DMS53 treated with DMSO at 0.1 percent for 48 hours (cell line): ENCODE results near the gene CTSD.

Experiments used
- DNase-seq: peaks from one replicate; lab custom pipeline; 2025; ENCODE audit not compliant: unreplicated experiment; lab: John Stamatoyannopoulos, UW

Gene CTSD

GRCh38 chr11:1746511-1746931 lies 17.2 kb downstream of the CTSD start:
- no peak for DNase-seq

GRCh38 chr11:1745701-1746320 lies 17.9 kb downstream of the CTSD start:
- DNase-seq: no peak

- no peak for DNase-seq
Measured at GRCh38 chr11:1744891-1745700, 18.6 kb downstream of the CTSD start.

- no peak for DNase-seq
Measured at GRCh38 chr11:1744137-1744886, 19.4 kb downstream of the CTSD start.

- no peak for DNase-seq
Measured at GRCh38 chr11:1743585-1744136, 20.1 kb downstream of the CTSD start.

GRCh38 chr11:1742869-1743584 lies 20.7 kb downstream of the CTSD start:
- no peak for DNase-seq

DNA sequence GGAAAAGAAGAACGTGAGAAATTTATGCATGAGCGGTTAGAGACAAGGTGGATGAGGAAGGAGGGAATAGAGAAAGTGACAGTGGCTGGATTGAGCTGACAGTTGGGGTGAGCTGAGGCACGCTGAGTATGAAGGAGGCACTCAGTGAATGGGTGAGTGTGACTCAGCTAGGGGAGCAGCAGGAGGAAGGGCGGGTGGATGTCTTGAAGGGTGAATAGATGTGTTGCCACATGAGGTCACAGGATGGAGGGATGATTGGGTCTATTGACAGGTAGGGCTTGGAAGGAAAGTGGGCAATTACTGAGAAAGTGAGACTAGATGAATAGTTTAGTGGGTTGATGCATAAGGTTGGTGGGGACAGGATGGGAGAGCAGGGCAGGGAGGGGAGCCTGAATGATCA lies 21.4 kb downstream of the CTSD start:
- no peak for DNase-seq

- no peak for DNase-seq
Measured at GRCh38 chr11:1741741-1742140, 22.0 kb downstream of the CTSD start.

DNA sequence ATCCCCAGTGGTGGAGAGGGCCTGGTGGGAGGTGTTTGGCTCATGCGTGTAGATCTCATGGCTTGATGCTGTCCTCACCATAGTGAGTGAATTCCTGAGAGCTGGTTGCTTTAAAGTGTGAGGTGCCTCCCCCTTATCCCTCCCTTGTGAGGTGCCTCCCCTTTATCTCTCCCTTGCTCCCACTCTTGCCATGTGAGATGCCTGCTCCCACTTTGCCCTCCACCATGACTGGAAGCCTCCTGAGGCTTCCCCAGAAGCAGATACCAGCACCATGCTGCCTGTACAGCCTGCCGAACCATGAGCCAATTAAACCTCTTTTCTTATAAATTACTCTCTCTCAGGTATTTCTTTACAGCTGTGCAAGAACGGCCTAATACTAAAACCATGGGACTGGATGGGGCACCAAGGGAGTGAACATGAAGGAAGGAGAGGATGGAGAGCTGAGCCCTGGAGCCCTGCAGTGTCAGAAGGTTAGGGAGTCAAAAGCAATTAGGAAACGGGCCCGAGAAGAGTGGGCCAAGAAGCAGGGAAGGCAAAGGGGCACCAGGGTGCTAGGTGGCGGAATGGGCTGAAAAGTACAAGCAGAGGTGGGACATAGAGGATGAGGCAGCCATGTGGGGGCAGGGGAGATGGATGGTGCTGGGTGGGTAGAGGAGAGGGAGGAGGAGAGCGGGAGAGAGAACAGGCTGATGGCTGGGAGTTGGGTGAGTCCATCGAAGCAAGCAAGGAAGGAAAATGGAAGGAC lies 22.8 kb downstream of the CTSD start:
- DNase-seq: no peak

DNA sequence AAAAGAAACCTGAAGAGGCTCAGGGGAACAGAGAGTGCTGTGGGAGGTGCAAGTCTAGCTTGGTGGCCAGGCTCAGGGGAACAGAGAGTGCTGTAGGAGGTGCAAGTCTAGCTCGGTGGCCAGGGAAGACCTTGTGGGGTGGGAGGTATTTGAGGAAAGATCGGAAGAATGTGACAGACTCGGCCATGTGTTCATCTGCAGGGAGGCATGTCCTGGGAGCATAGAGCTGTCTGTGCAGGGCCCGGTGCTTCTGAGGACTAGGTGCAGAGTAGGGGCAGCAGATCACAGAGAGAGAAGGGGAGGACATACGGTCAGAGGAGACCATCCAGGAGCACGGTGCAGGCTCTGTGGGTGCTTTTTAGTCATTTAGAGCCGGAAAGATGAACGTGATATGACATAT lies 24.2 kb downstream of the CTSD start:
- DNase-seq: no peak

- DNase-seq: no peak
Measured at GRCh38 chr11:1738380-1738779, 25.3 kb downstream of the CTSD start.

- no peak for DNase-seq
Measured at GRCh38 chr11:1737080-1737757, 26.5 kb downstream of the CTSD start.

GRCh38 chr11:1736447-1736992 lies 27.2 kb downstream of the CTSD start:
- DNase-seq: no peak

DNA sequence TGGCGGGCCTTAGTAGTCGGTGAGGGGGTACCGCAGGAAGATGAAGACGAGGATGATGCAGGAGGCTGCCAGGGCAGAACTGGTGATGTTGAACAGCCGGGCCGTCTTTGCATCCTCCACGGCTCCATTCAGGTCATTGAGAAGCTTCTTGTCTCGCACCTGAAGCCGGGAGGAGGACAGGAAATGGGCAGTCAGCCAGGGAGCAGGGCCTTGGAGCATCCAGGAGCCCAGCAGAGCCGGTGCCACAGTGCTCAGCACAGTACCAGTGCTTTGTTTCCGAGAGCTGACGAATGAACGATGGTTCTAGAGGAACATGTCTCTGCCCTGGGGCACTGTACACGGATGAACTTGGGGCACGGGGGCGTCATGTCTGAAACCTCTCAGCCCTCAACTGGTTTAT lies 28.5 kb downstream of the CTSD start:
- no peak for DNase-seq

DNA sequence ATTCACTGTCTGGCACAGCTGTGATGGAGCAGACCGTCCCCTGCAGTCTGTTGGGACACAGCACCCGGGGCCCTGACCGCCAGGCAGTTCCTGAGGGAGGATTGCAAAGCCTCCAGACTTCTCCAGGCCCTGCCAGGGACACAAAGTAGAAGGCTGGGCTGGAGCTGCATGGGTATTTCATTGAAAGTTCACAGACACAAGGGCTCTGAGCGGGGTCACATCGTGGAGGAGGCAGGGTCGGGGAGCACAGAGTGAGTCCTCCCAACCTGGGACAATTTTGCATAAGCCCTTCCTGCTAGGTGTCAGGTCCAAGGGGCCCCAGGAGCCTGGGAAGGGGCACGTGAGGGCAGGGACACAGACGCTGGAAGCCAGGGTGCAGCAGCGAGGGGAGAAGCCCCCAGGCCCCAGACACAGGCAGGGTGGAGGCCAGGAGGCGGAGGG lies 29.1 kb downstream of the CTSD start:
- DNase-seq: no peak

DNA sequence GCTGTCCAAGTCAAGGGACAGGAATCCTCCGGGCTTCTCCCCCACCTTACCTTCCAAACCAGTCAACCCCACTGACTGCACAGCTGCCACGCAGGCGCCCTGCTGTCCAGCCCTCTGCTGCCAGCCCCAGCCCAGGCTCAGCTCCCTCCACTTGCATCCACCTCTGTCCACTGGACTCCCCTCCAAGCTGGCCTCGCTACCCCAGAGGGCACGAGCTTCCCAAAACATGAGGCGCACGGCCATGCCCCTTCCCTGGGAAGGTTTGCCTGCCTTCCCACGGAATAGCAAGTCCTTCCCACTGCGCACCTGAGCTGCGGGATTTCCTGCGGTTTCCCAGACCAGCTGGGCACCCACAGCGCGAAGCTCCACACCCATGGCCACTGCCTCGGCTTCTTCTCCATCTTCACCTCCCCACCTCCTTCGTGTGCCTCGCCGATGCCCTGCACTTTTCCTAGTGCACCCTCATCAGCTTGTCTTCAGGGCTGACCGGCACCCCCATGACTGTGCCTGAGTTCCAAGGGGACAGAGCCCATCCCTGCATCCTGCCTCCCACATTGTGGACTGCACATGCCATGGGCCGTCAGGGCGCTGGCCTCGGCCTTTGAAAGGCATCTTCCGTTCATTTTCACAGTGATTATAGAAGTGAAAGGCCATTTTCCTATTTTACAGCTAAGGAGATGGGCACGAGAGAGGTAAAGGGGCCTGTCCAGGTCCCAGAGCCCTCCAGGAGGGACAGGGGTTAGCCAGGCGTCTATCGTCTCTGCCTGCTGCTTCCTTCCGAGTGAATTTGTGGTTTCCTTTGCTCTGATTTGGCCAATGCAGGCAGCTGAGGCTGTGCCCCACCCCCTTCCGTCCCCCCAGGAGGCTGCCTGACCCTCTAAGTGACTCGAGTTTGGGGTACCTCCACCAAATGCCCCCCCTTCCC lies 29.7 kb downstream of the CTSD start:
- no peak for DNase-seq

- DNase-seq: no peak
Measured at GRCh38 chr11:1733009-1733715, 30.6 kb downstream of the CTSD start.
